ENCODE results near the gene CA5B. TPM values are rescaled to one million over a fixed set of nuclear protein-coding genes. Genes with fewer than 3 reads are reported as not detected.

CA5B gene
- total RNA-seq, 1 donor, result 15.5 TPM

DNA sequence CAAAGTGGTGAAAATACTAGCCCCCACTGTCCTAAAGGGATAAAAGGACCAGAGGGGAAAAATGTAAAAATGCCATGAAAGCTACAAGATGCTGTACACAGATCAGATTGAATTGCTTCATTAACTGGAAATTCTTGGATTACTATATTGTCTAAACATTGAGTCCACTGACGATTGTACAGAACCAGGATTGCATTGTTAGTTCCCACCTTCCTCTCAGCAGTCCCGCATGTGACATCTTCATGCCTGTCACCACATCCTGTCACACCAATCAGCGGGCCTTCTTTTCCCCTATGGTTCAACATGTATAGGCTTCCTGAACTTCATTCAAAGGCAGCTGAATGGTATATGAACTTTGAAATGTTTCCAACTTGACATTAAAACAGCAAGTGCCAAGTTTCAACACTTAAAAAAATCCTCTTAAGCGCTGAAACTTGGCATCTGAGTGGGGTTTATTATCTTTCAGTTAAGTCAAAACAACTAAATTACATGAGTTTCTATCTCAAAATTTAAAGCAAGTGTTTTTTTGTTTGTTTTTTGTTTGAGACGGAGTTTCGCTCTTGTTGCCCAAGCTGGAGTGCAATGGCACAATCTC, 76.8 kb downstream of the CA5B start:
- no peak overlapping the region for H3K4me3 ChIP-seq (ENCODE audit: low read depth, low read length)
- DNase-seq (ENCODE audit: low read depth), result no peak
- TF ChIP-seq CTCF (IDR thresholded peaks at IDR 0.05; ENCODE audit: insufficient read depth, low read depth, low read length), result no peak

- no peak overlapping the region for H3K4me3 ChIP-seq (ENCODE audit: low read depth, low read length)
- DNase-seq (ENCODE audit: low read depth), result no peak
- TF ChIP-seq CTCF (IDR thresholded peaks at IDR 0.05; ENCODE audit: insufficient read depth, low read depth, low read length), result peak; percentile 34
Observed at GRCh38 chrX:15815779-15816437, 77.8 kb downstream of the CA5B start.

DNA sequence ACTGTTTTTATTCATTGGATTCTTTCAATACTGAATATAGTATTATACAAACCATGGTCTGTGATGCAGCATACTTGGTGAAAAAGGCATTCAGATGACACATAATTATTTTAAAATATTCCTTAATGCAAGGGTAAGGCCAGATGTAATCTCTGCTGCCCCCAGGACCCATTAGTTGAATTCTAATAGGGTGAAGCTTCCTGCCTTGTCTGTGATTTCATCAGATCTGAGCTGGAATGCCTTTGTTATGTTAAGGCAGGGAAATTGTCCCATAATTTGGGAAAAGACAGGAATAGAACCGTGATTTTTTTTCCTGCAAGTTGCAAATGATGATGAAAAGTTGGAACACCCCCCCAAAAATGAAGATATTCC, 78.4 kb downstream of the CA5B start:
- no peak for DNase-seq (ENCODE audit: low read depth)
- no peak overlapping the region for H3K4me3 ChIP-seq (ENCODE audit: low read depth, low read length)
- no peak for TF ChIP-seq CTCF (IDR thresholded peaks at IDR 0.05; ENCODE audit: insufficient read depth, low read depth, low read length)

- peak; percentile 13 for DNase-seq (ENCODE audit: low read depth)
- no peak overlapping the region for H3K4me3 ChIP-seq (ENCODE audit: low read depth, low read length)
- TF ChIP-seq CTCF (IDR thresholded peaks at IDR 0.05; ENCODE audit: insufficient read depth, low read depth, low read length), result no peak
Observed at GRCh38 chrX:15816886-15817285, 78.8 kb downstream of the CA5B start.

DNA sequence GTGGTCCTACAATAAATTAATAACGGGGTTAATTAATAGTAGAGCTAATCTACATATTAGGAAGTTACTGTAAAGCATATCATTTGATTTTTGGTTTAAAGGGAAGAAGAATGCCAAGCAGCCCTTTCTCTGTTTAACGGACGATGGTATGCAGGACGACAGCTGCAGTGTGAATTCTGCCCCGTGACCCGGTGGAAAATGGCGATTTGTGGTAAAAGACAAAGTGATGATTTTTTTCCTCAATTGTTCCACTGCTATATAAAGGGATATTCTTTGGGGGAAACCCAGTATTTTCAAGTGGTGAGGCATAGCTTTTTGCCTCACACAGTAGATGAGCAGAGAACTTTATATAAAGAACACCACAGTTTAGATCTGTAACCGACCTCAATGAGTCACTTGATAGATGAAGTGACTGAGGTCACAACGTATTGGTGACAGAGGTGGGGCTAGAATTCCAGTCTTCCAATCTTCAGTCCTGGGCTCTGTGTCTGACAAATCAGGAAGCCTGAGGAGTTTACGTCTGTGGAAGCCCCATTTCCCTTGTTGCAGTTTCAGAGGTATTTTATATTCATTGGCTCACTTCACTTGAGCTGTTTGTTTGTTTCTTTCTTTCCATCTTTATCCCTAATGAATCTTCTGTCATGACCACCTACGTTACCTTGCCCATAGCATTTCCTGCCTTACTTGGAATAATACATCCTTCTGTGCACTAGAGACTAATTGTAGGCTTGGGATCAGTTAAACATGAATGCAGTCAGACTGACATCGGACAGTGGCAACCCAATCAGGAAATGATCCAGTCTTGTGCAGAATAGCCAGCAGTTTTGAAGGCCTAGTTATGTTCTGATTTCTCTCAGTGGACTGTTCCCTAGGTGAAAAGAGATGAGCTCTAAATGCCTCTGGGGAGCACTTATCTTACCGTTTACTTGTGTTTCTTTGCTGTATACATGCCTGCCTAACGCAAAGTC, 82.3 kb downstream of the CA5B start:
- DNase-seq (ENCODE audit: low read depth), result no peak
- no peak for TF ChIP-seq CTCF (IDR thresholded peaks at IDR 0.05; ENCODE audit: insufficient read depth, low read depth, low read length)
- H3K4me3 ChIP-seq (ENCODE audit: low read depth, low read length), result no peak overlapping the region

DNA sequence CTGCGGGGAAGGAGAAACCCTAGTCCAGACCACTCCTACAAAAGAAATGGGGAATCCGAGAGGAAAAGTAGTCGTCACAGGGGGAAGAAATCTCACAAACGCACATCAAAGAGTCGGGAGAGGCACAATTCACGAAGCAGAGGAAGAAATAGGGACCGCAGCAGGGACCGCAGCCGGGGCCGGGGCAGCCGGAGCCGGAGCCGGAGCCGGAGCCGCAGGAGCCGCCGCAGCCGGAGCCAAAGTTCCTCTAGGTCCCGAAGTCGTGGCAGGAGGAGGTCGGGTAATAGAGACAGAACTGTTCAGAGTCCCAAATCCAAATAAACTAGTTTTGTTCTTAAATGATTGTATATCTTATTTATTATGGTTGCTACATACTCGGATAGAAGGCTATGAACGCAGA, 84.9 kb downstream of the CA5B start:
- no peak for TF ChIP-seq CTCF (IDR thresholded peaks at IDR 0.05; ENCODE audit: insufficient read depth, low read depth, low read length)
- DNase-seq (ENCODE audit: low read depth), result no peak

More for the DNA sequence above, 84.9 kb downstream of the CA5B start:
- no peak overlapping the region for H3K4me3 ChIP-seq (ENCODE audit: low read depth, low read length)

All from fibroblast of villous mesenchyme (primary cell).